ENCODE measurements around the gene NPPA.

Gene NPPA

DNA sequence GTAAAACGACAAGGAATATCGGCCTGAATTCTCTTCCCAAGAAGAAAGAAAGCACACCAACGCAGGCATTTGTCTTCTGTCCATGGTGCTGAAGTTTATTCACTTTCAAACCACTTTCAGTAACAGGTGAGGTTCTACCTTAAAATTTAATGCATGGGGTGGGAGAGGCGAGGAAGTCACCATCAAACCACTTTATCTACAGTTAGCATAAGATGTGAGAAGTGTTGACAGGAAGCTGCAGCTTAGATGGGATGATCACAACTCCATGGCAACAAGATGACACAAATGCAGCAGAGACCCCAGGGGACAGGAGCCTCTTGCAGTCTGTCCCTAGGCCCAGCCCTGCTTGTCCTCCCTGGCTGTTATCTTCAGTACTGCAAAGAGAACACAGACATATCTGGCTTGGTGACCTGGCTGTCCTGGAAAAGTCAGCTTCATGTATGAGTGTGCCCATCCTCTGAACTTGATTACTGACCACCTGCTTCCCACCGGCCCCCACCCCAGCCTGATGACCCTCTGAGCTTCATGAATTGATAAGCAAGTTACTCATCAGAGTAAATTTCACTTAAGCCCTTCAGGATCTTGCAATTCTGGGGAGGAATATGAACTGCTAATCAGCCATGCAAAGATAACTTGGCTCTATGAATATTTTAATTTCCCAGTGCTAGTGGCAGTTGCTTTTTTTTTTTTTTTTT, 1.8 kb downstream of the NPPA start:
- TF ChIP-seq, protein P1, sequence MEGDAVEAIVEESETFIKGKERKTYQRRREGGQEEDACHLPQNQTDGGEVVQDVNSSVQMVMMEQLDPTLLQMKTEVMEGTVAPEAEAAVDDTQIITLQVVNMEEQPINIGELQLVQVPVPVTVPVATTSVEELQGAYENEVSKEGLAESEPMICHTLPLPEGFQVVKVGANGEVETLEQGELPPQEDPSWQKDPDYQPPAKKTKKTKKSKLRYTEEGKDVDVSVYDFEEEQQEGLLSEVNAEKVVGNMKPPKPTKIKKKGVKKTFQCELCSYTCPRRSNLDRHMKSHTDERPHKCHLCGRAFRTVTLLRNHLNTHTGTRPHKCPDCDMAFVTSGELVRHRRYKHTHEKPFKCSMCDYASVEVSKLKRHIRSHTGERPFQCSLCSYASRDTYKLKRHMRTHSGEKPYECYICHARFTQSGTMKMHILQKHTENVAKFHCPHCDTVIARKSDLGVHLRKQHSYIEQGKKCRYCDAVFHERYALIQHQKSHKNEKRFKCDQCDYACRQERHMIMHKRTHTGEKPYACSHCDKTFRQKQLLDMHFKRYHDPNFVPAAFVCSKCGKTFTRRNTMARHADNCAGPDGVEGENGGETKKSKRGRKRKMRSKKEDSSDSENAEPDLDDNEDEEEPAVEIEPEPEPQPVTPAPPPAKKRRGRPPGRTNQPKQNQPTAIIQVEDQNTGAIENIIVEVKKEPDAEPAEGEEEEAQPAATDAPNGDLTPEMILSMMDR (IDR thresholded peaks at IDR 0.05; ENCODE audit: low read depth, low read length, missing control alignments) = no peak
- DNase-seq (ENCODE audit: low read depth) = no peak
- no peak overlapping the region for H3K4me3 ChIP-seq (ENCODE audit: low read depth, low read length)

- TF ChIP-seq, protein P1 (IDR thresholded peaks at IDR 0.05; ENCODE audit: low read depth, low read length, missing control alignments) = no peak
- DNase-seq (ENCODE audit: low read depth) = no peak
- H3K4me3 ChIP-seq (ENCODE audit: low read depth, low read length) = no peak overlapping the region
Observed at GRCh38 chr1:11842154-11843041, 5.2 kb downstream of the NPPA start.

DNA sequence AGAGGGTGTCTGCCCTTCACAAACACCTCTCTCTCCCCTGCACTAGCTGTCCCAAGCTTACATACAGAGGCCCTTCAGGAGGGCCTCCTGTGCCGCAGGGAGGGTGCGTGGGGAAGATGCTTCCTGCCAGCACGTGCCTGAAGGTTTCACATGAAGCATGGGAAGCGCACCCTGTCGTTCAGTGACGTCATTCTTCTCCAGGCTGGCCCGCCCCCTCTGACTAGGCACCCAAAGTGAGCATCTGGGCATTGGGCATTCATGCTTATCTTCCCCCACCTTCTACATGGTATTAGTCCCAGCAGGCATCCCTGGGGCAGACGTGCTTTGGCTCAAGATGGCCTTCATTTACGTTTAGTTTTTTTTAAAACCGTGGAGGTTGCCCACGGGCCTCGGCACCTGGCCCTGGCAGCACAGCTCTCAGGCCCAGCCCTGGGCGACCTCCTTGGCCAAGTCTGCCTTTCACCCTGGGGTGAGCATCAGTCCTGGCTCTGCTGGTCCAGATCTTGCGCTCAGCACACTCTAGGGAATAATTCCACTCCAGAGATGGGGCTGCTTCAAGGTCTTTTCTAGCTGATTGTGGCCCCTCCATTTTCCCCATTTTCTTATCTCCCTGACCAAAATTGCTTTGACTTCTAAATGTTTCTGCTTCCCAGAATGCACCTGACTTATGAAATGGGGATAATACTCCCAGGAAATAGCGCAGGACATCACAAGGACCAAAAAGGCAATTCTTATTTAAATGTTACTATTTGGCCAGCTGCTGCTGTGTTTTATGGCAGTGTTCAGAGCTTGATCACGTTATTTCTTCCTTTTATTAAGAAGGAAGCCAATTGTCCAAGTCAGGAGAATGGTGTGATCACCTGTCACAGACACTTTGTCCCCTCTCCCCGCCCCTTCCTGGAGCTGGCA, 6.1 kb downstream of the NPPA start:
- no peak overlapping the region for H3K4me3 ChIP-seq (ENCODE audit: low read depth, low read length)
- TF ChIP-seq, protein P1 (IDR thresholded peaks at IDR 0.05; ENCODE audit: low read depth, low read length, missing control alignments) = no peak
- DNase-seq (ENCODE audit: low read depth) = no peak

DNA sequence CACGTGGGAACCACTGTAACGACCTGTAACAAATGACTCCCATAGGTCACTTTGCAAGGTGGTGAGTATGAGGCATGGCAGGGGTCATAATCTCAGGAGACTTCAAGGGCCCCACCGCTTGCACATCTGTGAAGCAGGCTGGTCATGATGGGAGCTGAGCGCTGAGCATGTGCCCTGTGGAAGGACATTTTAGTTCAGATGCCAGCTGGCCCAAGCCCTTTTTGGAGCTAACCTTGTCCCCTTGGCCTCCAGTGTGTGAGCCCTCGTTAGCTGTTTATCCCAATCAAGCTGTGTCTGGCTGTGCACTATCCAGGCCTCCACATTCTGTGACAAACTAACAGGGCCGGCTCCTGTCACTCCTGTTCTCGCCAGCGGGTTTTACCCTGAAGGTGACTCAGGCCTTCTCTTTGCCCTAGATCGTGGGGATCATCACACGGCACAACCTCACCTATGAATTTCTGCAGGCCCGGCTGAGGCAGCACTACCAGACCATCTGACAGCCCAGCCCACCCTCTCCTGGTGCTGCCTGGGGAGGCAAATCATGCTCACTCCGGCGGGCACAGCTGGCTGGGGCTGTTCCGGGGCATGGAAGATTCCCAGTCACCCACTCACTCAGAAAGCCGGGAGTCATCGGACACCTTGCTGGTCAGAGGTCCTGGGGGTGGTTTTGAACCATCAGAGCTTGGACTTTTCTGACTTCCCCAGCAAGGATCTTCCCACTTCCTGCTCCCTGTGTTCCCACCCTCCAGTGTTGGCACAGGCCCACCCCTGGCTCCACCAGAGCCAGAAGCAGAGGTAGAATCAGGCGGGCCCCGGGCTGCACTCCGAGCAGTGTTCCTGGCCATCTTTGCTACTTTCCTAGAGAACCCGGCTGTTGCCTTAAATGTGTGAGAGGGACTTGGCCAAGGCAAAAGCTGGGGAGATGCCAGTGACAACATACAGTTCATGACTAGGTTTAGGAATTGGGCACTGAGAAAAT, 7.6 kb downstream of the NPPA start:
- DNase-seq (ENCODE audit: low read depth) = no peak
- no peak overlapping the region for H3K4me3 ChIP-seq (ENCODE audit: low read depth, low read length)
- TF ChIP-seq, protein P1 (IDR thresholded peaks at IDR 0.05; ENCODE audit: low read depth, low read length, missing control alignments) = no peak

GRCh38 chr1:11838349-11839272, 9.0 kb downstream of the NPPA start:
- no peak overlapping the region for H3K4me3 ChIP-seq (ENCODE audit: low read depth, low read length)
- TF ChIP-seq, protein P1 (IDR thresholded peaks at IDR 0.05; ENCODE audit: low read depth, low read length, missing control alignments) = peak; percentile 99

More at GRCh38 chr1:11838349-11839272, 9.0 kb downstream of the NPPA start:
- DNase-seq (ENCODE audit: low read depth) = no peak

Measured in GM12864 (cell line).